ENCODE data around the gene EGFL8. TPM values are rescaled to one million over a fixed set of nuclear protein-coding genes. Genes with fewer than 3 reads are reported as not detected.

Gene EGFL8
- total and polyA plus RNA-seq, 9 of the 15 experiments (the other 6 are each of a cell fraction or from before 2014, with no cell fraction given) = 2.2 to 47.4 (median 14.2) TPM

DNA sequence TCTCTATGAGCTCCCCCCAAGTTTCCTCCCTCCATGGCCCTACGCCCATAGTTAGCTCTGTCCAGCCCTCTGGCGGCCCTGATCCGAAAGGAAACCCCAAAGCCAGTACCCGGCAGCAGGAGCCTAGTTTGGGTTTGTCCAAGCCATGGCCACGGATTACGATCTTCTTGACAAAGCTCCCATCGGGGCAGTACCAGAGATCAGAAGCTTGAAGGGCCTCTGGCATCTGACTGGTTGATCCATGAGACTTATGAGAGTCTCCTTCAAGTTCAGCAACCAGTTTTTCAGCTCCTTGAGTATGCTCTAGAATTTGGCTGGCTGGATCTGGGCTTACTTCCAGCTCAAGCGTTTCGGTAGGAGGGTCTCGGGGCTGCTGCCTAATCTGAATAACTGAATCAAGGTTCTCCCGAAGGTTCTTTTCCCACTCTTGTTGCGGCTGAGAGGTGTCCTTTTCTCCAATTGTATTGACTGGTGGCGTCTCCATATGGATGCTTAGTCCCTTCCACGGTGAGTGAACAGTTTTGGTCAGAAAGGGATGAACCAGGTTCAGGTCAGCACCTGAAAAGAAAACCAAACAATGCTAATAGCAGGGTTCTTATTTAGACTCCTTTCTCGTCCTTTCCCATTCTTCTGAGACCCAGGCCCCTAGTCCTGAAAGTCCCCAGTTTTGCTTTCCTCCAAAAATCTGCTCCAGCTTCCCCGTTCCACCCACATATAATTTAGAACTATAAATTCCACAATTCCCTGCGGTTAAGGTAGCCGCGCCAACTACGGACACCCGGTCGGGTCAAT, 34.9 kb upstream of the EGFL8 start (continued):
- 0 out of 2 replicates have a peak, but pooled peaks have one; percentile 23 for TF ChIP-seq DEAF1 (CRISPR knock-in tag; IDR thresholded peaks at IDR 0.05)
- TF ChIP-seq CGGBP1 (CRISPR knock-in tag; IDR thresholded peaks at IDR 0.05) = no peak
- no peak for TF ChIP-seq SMARCC2 (IDR thresholded peaks at IDR 0.05; ENCODE audit: low read depth)
- TF ChIP-seq SOX6 (IDR thresholded peaks at IDR 0.05) = no peak
- no peak for TF ChIP-seq ZNF830 (CRISPR knock-in tag; IDR thresholded peaks at IDR 0.05)
- TF ChIP-seq ZNF124 (CRISPR knock-in tag; IDR thresholded peaks at IDR 0.05) = no peak
- TF ChIP-seq PPARD (CRISPR knock-in tag; IDR thresholded peaks at IDR 0.05) = no peak
- TF ChIP-seq ZNF740 (CRISPR knock-in tag; IDR thresholded peaks at IDR 0.05) = no peak
- TF ChIP-seq ZNF740 (tag; IDR thresholded peaks at IDR 0.05) = no peak; a peak in 1 of 4 replicates
- TF ChIP-seq CREM (IDR thresholded peaks at IDR 0.05; ENCODE audit: low read depth) = no peak
- TF ChIP-seq ZNF263 (CRISPR knock-in tag; IDR thresholded peaks at IDR 0.05; ENCODE audit: borderline replicate concordance) = no peak
- no peak for TF ChIP-seq POLR2A (conservative IDR thresholded peaks at IDR 0.05)
- TF ChIP-seq MCM7 (IDR thresholded peaks at IDR 0.05) = no peak
- TF ChIP-seq, protein P1, sequence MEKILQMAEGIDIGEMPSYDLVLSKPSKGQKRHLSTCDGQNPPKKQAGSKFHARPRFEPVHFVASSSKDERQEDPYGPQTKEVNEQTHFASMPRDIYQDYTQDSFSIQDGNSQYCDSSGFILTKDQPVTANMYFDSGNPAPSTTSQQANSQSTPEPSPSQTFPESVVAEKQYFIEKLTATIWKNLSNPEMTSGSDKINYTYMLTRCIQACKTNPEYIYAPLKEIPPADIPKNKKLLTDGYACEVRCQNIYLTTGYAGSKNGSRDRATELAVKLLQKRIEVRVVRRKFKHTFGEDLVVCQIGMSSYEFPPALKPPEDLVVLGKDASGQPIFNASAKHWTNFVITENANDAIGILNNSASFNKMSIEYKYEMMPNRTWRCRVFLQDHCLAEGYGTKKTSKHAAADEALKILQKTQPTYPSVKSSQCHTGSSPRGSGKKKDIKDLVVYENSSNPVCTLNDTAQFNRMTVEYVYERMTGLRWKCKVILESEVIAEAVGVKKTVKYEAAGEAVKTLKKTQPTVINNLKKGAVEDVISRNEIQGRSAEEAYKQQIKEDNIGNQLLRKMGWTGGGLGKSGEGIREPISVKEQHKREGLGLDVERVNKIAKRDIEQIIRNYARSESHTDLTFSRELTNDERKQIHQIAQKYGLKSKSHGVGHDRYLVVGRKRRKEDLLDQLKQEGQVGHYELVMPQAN (IDR thresholded peaks at IDR 0.05; ENCODE audit: borderline replicate concordance) = 0 out of 2 replicates have a peak, but pooled peaks have one; percentile 23
- no peak for TF ChIP-seq LARP7 (IDR thresholded peaks at IDR 0.05)
- no peak for TF ChIP-seq TCF7 (IDR thresholded peaks at IDR 0.05; ENCODE audit: borderline replicate concordance)
- TF ChIP-seq ZNF57 (CRISPR knock-in tag; IDR thresholded peaks at IDR 0.05) = no peak
- no peak for TF ChIP-seq PHF21A (IDR thresholded peaks at IDR 0.05; ENCODE audit: borderline replicate concordance, low read depth)
- no peak for TF ChIP-seq KHSRP (IDR thresholded peaks at IDR 0.05)
- TF ChIP-seq ARID3A (IDR thresholded peaks at IDR 0.05; ENCODE audit: borderline replicate concordance, low read depth, low read length) = no peak
- no peak for TF ChIP-seq ZNF311 (CRISPR knock-in tag; IDR thresholded peaks at IDR 0.05)
- peak; percentile 55; the same call in 1 of the 2 replicates for TF ChIP-seq KLF16 (IDR thresholded peaks at IDR 0.05)
- TF ChIP-seq TAF7 (tag; IDR thresholded peaks at IDR 0.05) = no peak

Data from K562 (cell line).